NCI-H2227 (cell line): ENCODE measurements around the gene IL1RAPL1.

Experiments
- DNase-seq: peaks from one replicate; lab custom pipeline; 2025; ENCODE audit not compliant: unreplicated experiment; lab: John Stamatoyannopoulos, UW

The IL1RAPL1 gene

DNA sequence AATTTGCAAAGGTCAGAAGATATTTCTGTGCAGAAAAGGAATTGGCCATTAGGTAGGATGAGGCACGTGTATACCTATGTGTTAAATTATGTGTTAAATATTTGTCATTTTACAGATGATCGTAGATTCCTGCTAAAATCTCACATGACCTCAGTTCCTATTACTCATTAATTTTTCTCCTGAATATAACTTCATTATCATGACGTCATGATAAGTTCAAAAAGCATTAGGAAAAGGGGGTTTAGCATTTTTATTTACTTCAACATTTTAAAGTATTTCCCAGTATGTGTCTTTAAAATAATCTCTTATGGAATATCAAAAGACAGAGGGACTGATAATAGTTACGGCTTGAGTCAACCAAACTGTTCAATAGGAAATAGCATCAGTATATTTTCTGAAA, 372.8 kb downstream of the IL1RAPL1 start:
- no peak for DNase-seq

DNA sequence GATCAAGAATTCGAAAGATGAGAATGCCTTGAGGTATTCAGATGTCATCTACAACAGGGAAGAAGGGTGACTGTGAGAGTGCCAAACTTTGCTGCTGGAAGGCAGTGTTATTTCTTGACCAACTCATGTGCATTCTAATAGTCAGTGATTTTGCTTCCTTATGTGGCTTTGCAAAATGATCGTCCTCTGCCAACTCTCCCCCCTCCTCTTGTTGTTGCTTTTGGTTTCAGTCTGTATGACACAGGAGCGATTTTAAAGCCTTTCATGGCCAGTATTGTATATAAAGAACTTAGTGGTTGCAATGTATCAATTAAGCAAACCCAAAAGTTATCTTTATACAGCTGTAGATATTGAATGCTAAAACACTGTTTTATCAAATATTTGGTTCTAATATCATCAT, 379.1 kb downstream of the IL1RAPL1 start:
- DNase-seq, result no peak

DNA sequence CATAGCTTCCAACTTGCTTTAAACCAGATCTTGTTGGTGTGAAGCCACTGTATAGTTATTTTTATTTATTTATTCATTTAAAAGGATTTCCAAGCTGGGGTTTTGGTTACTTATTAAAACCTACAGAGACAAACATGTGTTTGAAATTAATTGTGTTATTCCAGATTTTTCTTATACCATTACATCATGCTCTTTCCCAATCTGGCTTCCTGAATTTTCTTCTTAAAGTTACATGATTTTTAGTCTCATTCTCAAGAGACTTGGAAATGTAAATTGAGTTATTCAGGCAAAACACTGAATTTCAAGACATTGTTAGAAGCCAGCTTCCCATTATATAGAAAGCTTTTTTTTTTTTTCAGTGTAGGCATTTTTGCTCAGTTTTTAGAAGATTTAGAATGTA, 381.9 kb downstream of the IL1RAPL1 start:
- DNase-seq, result no peak

DNA sequence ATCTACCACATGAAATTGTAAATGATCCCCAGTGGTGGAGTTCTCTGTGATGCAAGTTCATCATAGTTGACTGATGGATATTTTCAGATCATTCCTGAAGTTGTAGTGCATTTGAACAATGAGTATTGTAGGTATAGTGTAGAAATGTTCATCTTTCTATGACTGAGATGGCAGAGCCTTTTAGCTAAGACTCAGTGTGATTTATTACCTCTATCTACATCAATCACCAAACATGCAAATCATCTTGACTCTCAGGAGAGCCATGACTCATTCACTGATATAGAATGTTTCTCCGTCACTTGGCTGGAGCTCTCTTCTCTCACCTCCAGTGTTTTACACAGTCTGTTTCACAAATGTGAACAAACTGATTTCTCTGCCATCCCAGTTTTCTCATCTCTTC, 392.6 kb downstream of the IL1RAPL1 start:
- DNase-seq, result no peak

DNA sequence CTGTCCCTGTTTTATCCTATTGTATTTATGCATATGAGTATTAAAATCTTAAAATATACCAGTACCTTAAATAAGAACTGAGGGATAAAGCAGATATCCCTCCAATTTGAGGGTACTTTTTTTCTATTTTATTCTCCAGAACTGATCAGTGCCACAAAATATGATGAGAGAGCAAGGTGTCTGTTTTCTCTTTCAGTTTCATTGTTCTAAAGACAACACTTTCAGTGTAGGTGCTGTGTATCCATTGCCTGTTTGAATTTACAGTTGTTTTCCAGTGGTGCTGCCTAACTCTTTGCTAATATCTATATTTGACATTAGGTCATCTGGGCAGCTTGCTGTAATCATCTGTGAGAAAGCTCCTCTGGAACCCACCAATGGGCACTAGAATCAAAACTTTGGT, 394.7 kb downstream of the IL1RAPL1 start:
- DNase-seq, result no peak

DNA sequence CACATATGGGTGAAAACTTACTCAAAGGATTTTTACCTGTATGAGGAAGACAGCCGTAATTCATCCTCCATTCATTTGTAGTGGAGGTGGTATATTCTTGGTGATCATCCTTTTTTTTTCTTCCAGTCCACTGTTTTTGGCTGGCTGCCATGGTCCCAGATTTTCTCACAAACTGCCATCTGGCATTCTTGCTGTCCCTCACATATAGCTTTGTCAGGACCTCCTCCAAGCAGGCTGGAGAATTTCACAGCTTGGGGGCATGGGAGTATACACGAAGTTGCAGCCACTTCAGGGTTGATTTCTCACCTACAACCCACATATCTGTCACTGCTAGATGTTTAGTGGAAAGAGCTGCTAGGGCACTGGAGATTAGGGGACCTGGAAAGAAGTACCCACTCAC, 401.0 kb downstream of the IL1RAPL1 start:
- no peak for DNase-seq

DNA sequence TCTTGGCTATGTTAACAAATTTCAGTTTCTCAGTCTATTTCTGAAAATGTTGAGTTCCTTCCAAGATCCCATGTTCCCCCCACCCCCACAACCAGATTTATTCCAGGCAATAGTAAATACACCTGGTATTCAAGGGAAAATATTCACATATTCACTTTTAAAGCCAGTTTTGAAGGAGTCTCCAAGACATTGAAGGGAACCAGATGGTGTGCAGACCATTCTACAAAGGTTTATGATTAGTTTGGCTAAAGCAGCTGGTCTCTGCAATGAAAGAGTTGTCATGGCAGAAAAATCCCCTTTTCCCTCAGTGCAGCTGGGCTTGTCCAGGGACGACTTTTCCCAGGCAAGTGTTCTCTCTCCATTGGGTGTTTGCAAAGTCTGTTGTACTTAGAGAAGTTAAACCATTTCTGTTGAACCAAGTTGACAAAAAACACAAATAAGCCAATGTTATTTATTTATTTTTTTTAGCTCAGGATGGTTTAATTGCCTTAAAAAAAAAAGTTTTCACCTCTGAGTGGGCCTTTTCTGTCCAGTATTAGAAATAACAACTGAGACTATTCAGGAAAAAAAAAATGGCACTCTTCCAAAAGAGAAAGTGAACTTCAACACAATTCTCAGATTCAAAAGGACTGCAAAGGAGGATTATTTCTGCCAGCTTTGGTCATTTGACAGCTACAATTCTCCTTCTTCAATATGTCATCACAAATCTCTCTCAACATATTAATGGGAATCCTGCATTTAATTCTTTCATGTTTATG, 410.6 kb downstream of the IL1RAPL1 start:
- DNase-seq, result no peak

DNA sequence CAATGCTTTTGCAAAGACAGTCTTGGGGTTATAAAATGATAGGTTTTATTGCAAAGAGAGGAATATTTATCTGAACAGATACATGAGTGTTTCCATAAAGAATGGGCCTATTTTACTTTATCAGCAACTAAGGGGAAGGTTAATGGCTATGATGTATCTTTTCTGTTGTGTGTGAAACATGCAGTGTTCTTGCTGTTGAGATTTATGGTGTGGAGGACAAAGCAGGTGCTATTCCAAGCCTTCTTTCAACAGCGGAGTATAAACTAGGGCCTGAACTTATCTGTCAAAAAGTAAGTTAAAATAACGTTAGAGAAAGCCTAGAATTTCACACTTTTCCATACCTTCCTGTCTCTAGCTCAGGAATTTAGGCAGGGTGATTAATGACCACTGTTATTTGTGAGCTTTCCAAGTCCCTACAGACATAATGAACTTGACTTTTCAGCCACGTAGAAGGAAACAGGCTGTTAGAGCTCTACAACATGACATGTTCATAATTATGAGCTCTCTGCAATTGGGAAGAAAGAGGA, 411.4 kb downstream of the IL1RAPL1 start:
- no peak for DNase-seq

DNA sequence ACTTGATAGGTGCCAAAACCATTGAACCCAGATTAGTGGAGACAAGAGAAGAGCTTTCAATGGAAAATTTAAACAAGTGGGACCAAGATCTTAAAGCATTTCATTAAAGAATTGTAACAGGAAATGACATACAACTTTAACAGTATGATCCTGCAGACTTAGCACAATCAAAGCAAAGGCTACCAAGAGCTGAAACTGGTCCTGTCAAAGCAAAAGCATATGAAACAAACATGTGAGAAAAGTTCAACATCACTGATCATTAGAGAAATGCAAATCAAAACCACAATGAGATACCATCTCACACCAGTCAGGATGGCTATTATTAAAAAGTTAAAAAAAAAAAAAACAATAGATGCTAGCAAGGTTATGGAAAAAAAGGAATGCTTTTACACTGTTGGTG, 425.6 kb downstream of the IL1RAPL1 start:
- DNase-seq, result no peak

DNA sequence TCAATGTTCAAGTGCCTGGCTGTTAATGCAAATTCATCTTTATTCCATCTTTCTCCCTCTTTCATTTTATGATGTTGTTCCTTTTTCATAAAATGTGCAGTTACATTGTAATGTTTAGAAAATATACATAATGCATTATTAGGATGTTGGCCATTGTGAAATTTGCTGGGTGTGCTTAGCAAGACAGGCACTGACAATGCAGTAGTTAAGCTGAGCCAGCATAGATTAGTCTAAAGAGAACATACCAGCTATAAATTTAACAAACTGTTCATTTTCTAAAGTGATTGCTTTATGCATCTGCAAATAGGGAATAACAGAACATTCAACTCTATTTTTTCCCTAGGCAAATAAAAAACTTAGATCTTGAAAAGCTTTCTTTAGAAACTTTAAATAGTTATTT, 436.0 kb downstream of the IL1RAPL1 start:
- no peak for DNase-seq

DNA sequence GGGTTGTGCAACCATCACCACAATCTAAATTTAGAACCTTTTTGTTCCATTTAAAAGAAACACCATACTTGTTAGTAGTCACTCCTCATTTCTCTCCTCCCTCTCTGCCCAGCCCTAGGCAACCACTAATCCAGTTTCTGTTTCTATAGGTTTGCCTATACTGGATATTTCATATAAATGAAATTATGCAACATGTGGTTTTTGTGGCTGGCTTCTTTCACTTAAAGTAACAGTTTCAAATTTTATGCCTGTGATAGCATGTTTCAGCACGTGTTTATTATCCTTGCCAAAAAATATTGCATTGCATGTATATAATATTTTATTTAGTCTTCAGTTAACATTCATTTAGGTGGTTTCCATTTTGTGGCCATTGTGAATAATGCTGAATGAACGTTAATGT, 437.6 kb downstream of the IL1RAPL1 start:
- no peak for DNase-seq

DNA sequence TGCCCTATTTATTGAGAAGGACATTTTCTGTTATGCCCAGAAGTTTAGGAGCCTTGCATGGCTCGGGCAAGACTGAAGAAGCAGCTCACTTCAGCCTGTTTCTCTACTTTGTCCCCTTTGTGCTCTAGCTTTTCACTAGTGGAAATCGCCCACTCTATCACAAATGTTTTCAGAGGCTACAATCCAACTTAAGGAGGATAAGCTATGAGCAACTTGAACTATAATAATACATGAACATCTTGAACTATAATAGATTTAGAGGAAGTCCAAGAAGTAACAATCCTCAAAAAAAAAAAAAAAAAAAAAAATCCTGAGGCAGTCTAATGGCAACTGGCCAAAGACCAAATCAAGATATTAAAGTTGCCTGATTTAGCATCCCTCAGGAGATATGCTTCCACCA, 452.3 kb downstream of the IL1RAPL1 start:
- no peak for DNase-seq

DNA sequence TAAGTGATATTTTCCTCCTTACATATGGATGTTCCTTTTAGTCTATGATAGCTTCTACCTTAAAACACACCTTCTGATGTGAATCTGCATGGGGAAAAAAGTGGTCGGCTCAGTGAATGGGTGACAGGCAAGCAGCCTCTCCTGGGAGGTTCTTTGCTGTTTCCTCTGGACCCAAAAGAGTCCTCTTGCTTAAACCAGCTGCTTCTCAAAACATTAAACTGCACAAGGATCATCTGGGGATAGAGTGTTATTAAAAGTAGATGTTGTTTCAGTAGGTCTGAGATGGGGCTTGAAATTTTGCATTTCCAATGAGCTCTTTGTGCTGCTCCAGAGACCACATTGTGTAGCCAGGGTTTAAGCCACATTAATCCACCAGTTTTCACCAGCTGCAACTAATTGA, 452.9 kb downstream of the IL1RAPL1 start:
- DNase-seq, result no peak

DNA sequence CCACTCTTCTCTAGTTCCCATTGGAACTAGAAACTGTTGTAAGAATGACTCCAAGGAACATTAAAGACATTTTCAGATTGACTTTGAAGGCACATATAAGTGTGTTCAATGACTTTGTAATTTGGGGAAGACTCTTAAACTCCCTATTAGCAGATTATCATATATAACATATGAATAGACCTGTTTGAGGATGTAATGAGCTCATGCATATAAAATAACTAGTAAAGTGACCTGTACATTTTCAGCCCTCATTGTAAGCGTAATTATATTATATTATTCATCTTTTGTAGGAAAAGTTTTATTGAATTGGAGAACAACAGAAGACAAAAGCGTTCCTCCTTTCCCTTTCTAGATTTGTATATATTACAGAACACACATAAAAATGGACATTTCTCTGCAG, 455.1 kb downstream of the IL1RAPL1 start:
- DNase-seq, result no peak

DNA sequence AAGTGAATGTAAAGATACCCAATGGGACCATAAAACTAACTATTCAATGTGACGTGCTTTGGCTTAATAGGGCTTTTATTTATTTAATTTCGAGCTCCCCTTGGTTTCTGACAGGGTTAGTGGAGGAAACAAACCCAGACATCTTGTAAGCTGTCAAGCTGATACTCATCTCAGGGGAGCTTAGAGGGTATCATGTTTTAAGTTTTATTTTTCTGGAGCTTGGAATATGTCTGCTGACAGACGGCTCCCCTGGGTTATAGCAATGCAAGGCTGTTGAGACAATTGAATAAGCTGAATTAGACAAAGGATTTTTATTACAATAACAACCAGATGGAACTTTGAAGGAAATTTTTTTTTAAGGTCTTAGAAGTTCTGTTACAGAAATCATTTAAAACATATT, 456.5 kb downstream of the IL1RAPL1 start:
- DNase-seq, result no peak

DNA sequence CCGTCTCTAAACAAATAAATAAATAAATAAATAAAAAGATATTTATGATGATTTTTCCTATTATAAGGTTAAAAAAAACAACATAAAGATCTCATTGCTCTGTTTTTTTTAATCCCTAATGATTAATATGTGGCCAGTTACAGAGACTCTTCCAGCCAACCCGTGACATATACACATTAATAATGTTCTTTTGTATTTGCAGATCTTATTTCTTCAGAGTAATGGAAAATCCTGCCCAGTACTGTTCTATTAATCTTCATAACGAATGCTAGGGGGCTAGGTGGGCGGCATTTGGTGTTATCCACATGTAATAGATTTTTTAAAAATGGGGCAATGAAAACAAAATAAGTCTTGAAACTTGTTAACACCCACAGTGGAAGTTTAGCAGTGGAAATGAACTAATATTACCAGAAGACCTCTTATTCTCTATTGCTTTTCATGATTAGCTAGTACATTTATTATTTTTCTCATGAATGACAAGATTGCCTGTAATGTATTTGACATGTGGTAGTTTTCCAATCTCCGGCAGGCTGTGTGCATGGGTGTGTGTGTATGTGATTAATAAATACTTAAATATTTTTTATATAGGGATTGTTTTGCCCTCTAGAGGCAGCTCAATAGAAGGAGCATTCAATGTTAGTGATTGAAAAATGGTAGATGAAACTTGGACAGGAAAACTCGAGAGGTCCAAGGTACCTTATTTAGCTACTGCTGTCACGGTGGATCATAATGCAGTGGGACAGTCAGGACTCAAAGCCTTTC, 457.4 kb downstream of the IL1RAPL1 start:
- DNase-seq, result no peak

DNA sequence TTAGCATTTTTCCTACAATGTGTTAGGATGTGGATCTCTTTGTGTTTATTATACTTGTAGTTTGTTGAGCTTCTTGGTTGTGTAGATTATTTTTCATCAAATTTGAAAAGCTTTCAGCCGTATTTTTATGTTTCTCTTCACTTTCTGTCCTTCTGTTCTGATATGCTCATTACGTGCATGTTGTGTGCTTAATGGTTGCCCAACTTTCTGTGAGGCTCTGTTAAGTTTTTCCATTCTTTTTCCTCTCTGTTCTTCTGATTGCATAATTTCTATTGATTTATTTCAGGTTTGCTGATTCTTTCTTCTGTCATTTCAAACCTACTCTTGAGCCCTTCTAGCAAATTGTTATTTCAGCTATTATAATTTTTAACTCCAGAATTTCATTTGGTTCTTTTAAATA, 478.2 kb downstream of the IL1RAPL1 start:
- DNase-seq, result no peak

DNA sequence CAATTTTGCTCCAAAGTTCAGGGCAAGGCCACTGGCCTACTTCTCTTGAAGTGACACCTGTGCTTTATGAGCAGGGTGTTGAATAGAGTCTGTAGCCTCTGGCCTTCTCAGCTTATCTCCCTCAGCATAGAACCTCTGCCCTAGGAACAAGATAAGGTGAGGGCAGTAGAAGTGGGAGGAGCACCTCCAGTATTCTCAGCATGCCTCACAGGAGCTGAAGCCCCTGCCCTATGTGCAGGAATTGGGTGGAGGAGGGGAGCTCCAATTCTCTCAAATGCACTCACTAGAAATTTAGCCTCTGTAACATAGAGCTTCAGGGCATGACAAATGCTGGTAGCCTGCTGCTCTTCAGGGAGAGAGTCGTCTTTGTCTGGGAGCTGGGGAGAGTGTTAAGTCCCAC, 479.3 kb downstream of the IL1RAPL1 start:
- no peak for DNase-seq

DNA sequence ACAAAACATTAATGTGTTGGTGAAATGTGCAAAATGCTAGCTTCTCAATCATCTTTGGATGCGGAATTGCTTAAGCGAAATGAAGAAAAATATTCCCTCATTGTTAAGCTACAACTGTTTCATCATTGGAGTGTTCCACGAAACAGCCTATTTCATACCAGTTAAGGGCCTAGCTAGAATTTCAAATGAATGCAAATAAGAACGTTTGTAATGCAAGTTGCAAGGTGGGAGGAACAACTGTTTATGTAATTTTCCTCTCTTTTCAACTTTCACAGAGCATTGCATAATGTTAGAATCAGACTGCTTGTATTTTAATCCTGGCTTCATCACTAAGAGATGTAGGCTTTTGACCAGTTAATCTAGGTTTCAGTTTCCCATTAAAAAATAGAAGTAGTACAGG, 480.1 kb downstream of the IL1RAPL1 start:
- no peak for DNase-seq

DNA sequence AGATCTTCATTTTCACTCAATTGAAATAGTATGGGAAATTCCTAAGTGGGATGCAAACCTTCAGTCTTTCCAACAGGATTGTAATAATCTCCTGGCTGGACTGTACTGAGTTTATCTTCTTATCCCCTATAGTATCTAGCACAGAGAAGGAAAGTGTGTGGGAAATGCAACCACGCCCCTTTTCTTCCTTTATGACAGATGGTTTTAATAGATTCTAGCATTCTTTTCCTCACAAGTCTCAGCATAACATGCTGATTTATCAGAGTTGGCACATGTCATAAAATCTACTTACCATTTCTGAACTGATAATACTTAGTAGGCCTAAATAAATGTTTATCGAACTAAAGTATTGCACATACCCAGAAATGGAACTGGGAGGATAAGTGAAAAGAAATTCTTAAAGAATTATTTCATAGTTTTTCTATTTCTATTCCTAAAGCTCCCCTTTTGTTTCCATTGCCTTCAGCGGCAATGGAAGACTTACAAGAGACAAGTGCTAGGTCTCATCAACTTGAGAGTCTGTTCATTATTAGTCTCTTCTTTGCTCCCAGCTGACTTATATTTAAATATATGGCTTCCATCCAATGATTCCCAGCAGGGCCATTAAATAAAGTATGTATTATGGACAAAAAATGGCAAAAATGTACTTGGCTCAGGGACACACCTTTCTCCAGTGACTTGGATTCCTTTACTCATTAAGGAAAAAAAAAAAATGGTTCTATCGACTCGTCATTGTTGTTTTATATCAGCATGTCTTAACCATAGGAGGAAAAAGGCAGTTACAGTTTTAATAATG, 484.5 kb downstream of the IL1RAPL1 start:
- no peak for DNase-seq

DNA sequence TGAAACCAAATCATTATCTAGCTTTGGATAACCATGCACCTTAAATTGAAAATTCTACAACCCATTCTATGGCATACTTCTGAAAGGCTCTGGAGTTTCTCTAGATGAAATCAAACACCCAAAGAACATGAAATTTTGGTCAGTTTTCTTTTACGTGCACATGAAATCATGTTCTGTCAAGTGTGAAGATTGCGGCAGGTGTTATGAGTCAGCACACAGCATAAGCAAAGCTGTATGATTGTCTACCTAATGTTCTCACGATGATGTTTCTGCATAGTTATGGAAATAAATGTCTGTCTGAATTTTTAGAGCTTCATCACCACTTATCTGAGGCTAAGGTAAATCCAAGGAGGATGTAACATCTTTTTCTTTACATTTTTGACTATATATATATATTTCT, 495.3 kb downstream of the IL1RAPL1 start:
- no peak for DNase-seq

DNA sequence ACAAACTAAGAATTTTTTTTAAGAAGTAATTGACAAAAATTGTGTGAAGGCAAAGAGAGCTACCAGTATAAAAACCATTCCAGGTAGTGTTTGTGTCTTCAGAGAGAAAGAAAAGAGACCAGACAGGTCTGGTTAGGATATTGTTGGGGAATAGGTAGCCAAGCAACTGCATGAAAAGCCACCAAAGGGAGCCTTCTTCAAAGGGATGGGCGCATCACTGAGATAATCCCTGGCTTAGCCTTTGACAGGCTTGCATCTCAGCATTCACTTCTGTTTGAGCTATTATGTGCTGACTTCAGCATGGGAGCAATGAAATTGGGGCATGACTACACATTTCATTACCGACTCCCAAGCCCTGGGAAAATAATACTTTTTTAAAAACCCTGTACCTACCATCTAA, 496.6 kb downstream of the IL1RAPL1 start:
- no peak for DNase-seq
